HEK293T (cell line): ENCODE results near the gene CFAP54.

Experiments used
- CTCF ChIA-PET: fragments of 350-600 bp; formaldehyde crosslinking; extraction: SDS; loops from one replicate; lab custom pipeline; 2021; ENCODE audit warnings: antibody characterized with exemption, inconsistent platforms; lab: Yijun Ruan, JAX
- POLR2A ChIA-PET: fragments of 350-600 bp; formaldehyde crosslinking; extraction: SDS; loops from one replicate; lab custom pipeline; 2020; ENCODE audit warnings: antibody characterized with exemption, inconsistent platforms; lab: Yijun Ruan, JAX
- DNase-seq: peaks from one replicate; pipeline ENCODE4 v3.0.0; 2012; ENCODE audit warnings: mixed read lengths; ENCODE audit errors: extremely low spot score
- ARNT ChIP-seq: fragments of 450-650 bp; IDR thresholded peaks from 2 replicates; pipeline ENCODE4 v1.6.1; 2017; ENCODE audit warnings: mild to moderate bottlenecking
- BHLHE40 ChIP-seq: fragments of 450-650 bp; IDR thresholded peaks from 2 replicates; pipeline ENCODE4 v1.6.1; 2016; ENCODE audit warnings: mild to moderate bottlenecking, moderate library complexity, borderline replicate concordance
- CTBP1 ChIP-seq: fragments of 450-650 bp; IDR thresholded peaks from 2 replicates; pipeline ENCODE4 v1.6.1; 2016; ENCODE audit warnings: borderline replicate concordance
- ELF4 ChIP-seq: fragments of 450-650 bp; IDR thresholded peaks from 2 replicates; pipeline ENCODE4 v1.6.1; 2017; ENCODE audit warnings: antibody characterized with exemption
- FOXA1 ChIP-seq: fragments of 450-650 bp; IDR thresholded peaks from 2 replicates; pipeline ENCODE4 v1.6.1; 2016; ENCODE audit warnings: mild to moderate bottlenecking
- FOXK2 ChIP-seq: fragments of 450-650 bp; IDR thresholded peaks from 2 replicates; pipeline ENCODE4 v1.6.1; 2016; ENCODE audit warnings: mild to moderate bottlenecking
- FOXM1 ChIP-seq: fragments of 450-650 bp; IDR thresholded peaks from 2 replicates; pipeline ENCODE4 v1.6.1; 2017; ENCODE audit warnings: mild to moderate bottlenecking, borderline replicate concordance
- HDGF ChIP-seq: fragments of 450-650 bp; IDR thresholded peaks from 2 replicates; pipeline ENCODE4 v1.6.1; 2017; ENCODE audit warnings: antibody characterized with exemption, borderline replicate concordance
- L3MBTL2 ChIP-seq: fragments of 450-650 bp; conservative IDR thresholded peaks from 2 replicates; pipeline ENCODE4 v1.6.1; 2016; ENCODE audit warnings: mild to moderate bottlenecking
- LEF1 ChIP-seq: fragments of 450-650 bp; IDR thresholded peaks from 2 replicates; pipeline ENCODE4 v1.6.1; 2017; ENCODE audit warnings: mild to moderate bottlenecking, borderline replicate concordance
- NFRKB ChIP-seq: fragments of 450-650 bp; IDR thresholded peaks from 2 replicates; pipeline ENCODE4 v1.6.1; 2016; ENCODE audit warnings: mild to moderate bottlenecking, moderate library complexity
- PKNOX1 ChIP-seq: fragments of 450-650 bp; IDR thresholded peaks from 2 replicates; pipeline ENCODE4 v1.6.1; 2016
- SP1 ChIP-seq: fragments of 450-650 bp; IDR thresholded peaks from 2 replicates; pipeline ENCODE4 v1.6.1; 2017
- SUZ12 ChIP-seq: fragments of 450-650 bp; IDR thresholded peaks from 2 replicates; pipeline ENCODE4 v1.6.1; 2016; ENCODE audit warnings: mild to moderate bottlenecking
- TARDBP ChIP-seq: fragments of 450-650 bp; IDR thresholded peaks from 2 replicates; pipeline ENCODE4 v1.6.1; 2016
- ZNF384 ChIP-seq: fragments of 450-650 bp; IDR thresholded peaks from 2 replicates; pipeline ENCODE4 v1.6.1; 2016

Gene CFAP54

GRCh38 chr12:96500693-96501092 lies 11.3 kb downstream of the CFAP54 start:
- TF ChIP-seq ARNT (no peak), ZNF384 (no peak), LEF1 (no peak), CTBP1 (no peak), ELF4 (no peak), HDGF (no peak), SUZ12 (no peak), BHLHE40 (no peak), L3MBTL2 (no peak), TARDBP (no peak), SP1 (no peak), FOXK2 (no peak), FOXM1 (no peak), PKNOX1 (no peak), FOXA1 (no peak), NFRKB (no peak)
- ChIA-PET POLR2A (no interaction called here), CTCF (no interaction called here)
- DNase-seq, result no peak

- TF ChIP-seq CTBP1 (no peak), ARNT (no peak), LEF1 (no peak), HDGF (no peak), L3MBTL2 (no peak), NFRKB (no peak), SUZ12 (no peak), BHLHE40 (no peak), PKNOX1 (no peak), ELF4 (no peak), FOXM1 (no peak), FOXK2 (no peak), FOXA1 (no peak), ZNF384 (no peak), TARDBP (no peak), SP1 (no peak)
- POLR2A ChIA-PET, result no interaction called here
- no peak for DNase-seq
- CTCF ChIA-PET, result no interaction called here
Observed at GRCh38 chr12:96501133-96501761, 11.9 kb downstream of the CFAP54 start.

- POLR2A ChIA-PET, result no interaction called here
Observed at GRCh38 chr12:96501908-96502307, 12.5 kb downstream of the CFAP54 start.

GRCh38 chr12:96502477-96502876 lies 13.1 kb downstream of the CFAP54 start:
- no peak for DNase-seq
- TF ChIP-seq ZNF384 (no peak), ARNT (no peak), FOXA1 (no peak), PKNOX1 (no peak), LEF1 (no peak), TARDBP (no peak), HDGF (no peak), L3MBTL2 (no peak)
- ChIA-PET POLR2A (no interaction called here), CTCF (interaction anchor here (0.6 to 0.9 kb wide), 2 partner anchors 98 to 495 kb away, joined by 3 read pairs; no protein-coding TSS in a partner anchor)

More at GRCh38 chr12:96501908-96502307, 12.5 kb downstream of the CFAP54 start:
- no peak for DNase-seq
- no peak for TF ChIP-seq SP1
- TF ChIP-seq ZNF384, result no peak
- no peak for TF ChIP-seq NFRKB
- no peak for TF ChIP-seq BHLHE40
- CTCF ChIA-PET, result interaction anchor here (0.6 to 0.9 kb wide), 2 partner anchors 98 to 495 kb away, joined by 3 read pairs; no protein-coding TSS in a partner anchor

GRCh38 chr12:96502949-96503532 lies 13.7 kb downstream of the CFAP54 start:
- TF ChIP-seq NFRKB (no peak), L3MBTL2 (no peak), PKNOX1 (no peak), SP1 (no peak), FOXA1 (no peak), FOXM1 (no peak), LEF1 (no peak), ZNF384 (no peak), ELF4 (no peak), SUZ12 (no peak), BHLHE40 (no peak)
- ChIA-PET CTCF (interaction anchor here (0.9 kb wide), 1 partner anchor 496 kb away, joined by 3 read pairs; no protein-coding TSS in a partner anchor), POLR2A (no interaction called here)
- no peak for DNase-seq
